ENCODE data around the gene ZNF32. TPM values are rescaled to one million over a fixed set of nuclear protein-coding genes. Genes with fewer than 3 reads are reported as not detected.
"Not testable (repeated sequence)": the region's sequence is repeated elsewhere in the genome, so short reads cannot be mapped to it uniquely, and the experiment has no call there.

Gene ZNF32
- total RNA-seq, 3 donors from 2014 or later = 53.1 to 74.3 (median 54.4) TPM

- Histone ChIP-seq H3K27me3 (no peaks in the 10 kb centered on the region), H3K9me3 (no peaks in the 10 kb centered on the region), H3K27ac (peak overlapping the region in 1 of 2 donors; percentile 88), H3K4me1 (peaks cover 0 to 6% of the 10 kb centered on the region in 2 donors), H3K4me3 (peak overlapping the region; percentile 76 to 99 (median 96)), H3K36me3 (no peaks in the 10 kb centered on the region)
- intact Hi-C loops (cut with DNase I; ENCODE audit: low total_unique reads) = no loop called here
- TF ChIP-seq CTCF (IDR thresholded peaks at IDR 0.05) (no peak), POLR2A (IDR thresholded peaks at IDR 0.05) (no peak), POLR2AphosphoS5 (IDR thresholded peaks at IDR 0.05) (no peak)
- DNase-seq (ENCODE audit: low spot score in 2 of 2) = no peak
Observed at GRCh38 chr10:43607199-43607573, 41.5 kb downstream of the ZNF32 start.

- H3K27ac ChIP-seq = peak within 1 kb of the TSS; percentile 58 to 88
- intact Hi-C loops (cut with DNase I; ENCODE audit: low total_unique reads) = no loop called here
- no peaks in the 10 kb centered on the region for H3K36me3 ChIP-seq
- peak in 1 of 2 donors; percentile 61 for DNase-seq (ENCODE audit: low spot score in 2 of 2)
- H3K4me3 ChIP-seq = peak within 1 kb of the TSS; percentile 76 to 99 (median 96)
- TF ChIP-seq POLR2A (IDR thresholded peaks at IDR 0.05) (no peak), POLR2AphosphoS5 (IDR thresholded peaks at IDR 0.05) (peak in 1 of 3 donors; percentile 10), CTCF (IDR thresholded peaks at IDR 0.05) (no peak)
- no peaks in the 10 kb centered on the region for H3K9me3 ChIP-seq
- peaks cover 0 to 6% of the 10 kb centered on the region in 2 donors for H3K4me1 ChIP-seq
- no peaks in the 10 kb centered on the region for H3K27me3 ChIP-seq
Observed at GRCh38 chr10:43606323-43607198, 42.1 kb downstream of the ZNF32 start, which contains the start of gene ZNF485. ZNF485 (plus strand) TSS chr10:43606438; CDS start chr10:43607051, 613 bp downstream.

DNA sequence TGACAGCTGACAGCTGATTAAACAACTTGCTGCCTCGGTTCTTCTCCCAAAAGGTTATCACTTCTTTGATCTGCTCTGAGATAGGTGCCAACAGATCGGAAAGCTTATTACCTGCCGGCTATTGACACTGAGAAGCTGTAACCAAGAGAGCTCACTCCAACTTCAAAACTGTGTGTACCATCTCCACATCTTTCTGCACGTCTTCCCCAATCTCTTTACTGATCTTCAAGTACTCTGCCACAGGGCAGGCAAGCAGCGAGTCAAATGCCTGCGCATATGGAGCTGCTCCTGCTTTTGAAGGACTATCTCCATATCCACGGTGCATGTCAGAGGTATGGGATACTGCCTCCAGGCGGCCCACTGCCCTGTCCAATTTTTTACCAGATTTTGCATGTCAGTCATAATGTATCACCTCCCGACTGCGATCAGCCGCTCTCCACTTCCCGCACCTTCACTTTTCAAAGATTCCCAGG lies 42.8 kb downstream of the ZNF32 start:
- Histone ChIP-seq H3K27ac (peak overlapping the region; percentile 58 to 88), H3K36me3 (no peaks in the 10 kb centered on the region), H3K4me1 (peaks cover 0 to 6% of the 10 kb centered on the region in 2 donors), H3K27me3 (no peaks in the 10 kb centered on the region), H3K4me3 (peak overlapping the region; percentile 76 to 99 (median 96)), H3K9me3 (no peaks in the 10 kb centered on the region)
- intact Hi-C loops (cut with DNase I; ENCODE audit: low total_unique reads) = no loop called here
- no peak for TF ChIP-seq POLR2A (IDR thresholded peaks at IDR 0.05)
- no peak for DNase-seq (ENCODE audit: low spot score in 2 of 2)

DNA sequence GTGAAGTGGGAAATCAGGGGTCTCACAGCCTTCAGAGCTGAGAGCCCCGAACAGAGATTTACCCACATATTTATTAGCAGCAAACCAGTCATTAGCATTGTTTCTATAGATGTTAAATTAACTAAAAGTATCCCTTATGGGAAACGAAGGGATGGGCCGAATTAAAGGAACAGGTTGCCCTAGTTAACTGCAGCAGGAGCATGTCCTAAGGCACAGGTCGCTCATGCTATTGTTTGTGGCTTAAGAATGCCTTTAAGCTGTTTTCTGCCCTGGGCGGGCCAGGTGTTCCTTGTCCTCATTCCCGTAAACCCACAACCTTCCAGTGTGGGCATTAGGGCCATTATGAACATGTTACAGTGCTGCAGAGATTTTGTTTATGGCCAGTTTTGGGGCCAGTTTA lies 47.1 kb downstream of the ZNF32 start:
- intact Hi-C loops (cut with DNase I; ENCODE audit: low total_unique reads); H3K9me3 ChIP-seq; DNase-seq (ENCODE audit: low spot score in 2 of 2); H3K4me3 ChIP-seq; H3K27me3 ChIP-seq; H3K4me1 ChIP-seq; H3K27ac ChIP-seq; H3K36me3 ChIP-seq: not testable (repeated sequence)

GRCh38 chr10:43599333-43599732 lies 49.3 kb downstream of the ZNF32 start:
- intact Hi-C loops (cut with DNase I; ENCODE audit: low total_unique reads) = no loop called here
- H3K27ac ChIP-seq = no peak overlapping the region
- no peaks in the 10 kb centered on the region for H3K27me3 ChIP-seq
- no peaks in the 10 kb centered on the region for H3K4me1 ChIP-seq
- no peak for DNase-seq (ENCODE audit: low spot score in 2 of 2)
- no peaks in the 10 kb centered on the region for H3K36me3 ChIP-seq
- H3K9me3 ChIP-seq = no peaks in the 10 kb centered on the region
- H3K4me3 ChIP-seq = no peak overlapping the region
- TF ChIP-seq POLR2AphosphoS5 (IDR thresholded peaks at IDR 0.05) = no peak
- no peak for TF ChIP-seq CTCF (IDR thresholded peaks at IDR 0.05)
- no peak for TF ChIP-seq POLR2A (IDR thresholded peaks at IDR 0.05)

DNA sequence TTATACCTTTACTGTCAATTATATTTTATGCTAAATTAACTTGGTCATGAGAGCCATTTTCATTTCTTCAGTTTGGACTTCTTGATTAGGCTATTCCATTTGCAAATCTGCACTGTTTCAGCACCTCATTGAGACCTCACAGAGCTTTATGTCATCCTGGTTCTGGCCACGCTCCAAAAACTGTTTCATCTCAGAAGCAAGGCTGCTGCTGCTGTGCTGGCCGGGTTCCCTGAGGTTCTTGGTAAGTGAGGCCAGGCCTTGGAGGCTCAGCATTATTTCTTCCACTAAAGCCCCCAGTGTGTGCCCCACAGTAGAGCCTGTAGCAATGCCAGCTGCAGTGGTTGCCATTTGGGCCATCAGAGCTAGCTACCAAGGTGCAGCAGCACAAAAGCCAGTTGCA lies 50.2 kb downstream of the ZNF32 start:
- H3K9me3 ChIP-seq = no peaks in the 10 kb centered on the region
- no peak for DNase-seq (ENCODE audit: low spot score in 2 of 2)
- no peak overlapping the region for H3K27ac ChIP-seq
- no peak for TF ChIP-seq POLR2AphosphoS5 (IDR thresholded peaks at IDR 0.05)
- TF ChIP-seq POLR2A (IDR thresholded peaks at IDR 0.05) = no peak
- TF ChIP-seq CTCF (IDR thresholded peaks at IDR 0.05) = no peak
- H3K4me1 ChIP-seq = no peaks in the 10 kb centered on the region
- no peaks in the 10 kb centered on the region for H3K36me3 ChIP-seq
- H3K27me3 ChIP-seq = no peaks in the 10 kb centered on the region
- intact Hi-C loops (cut with DNase I; ENCODE audit: low total_unique reads) = no loop called here
- no peak overlapping the region for H3K4me3 ChIP-seq

All from breast epithelium (tissue), 4 donors.